Brain microvascular endothelial cell (primary cell): ENCODE results near the gene MBD4.

ENCODE experiments used
- DNase-seq: peaks from one replicate; pipeline ENCODE4 v3.0.0-alpha.2; 2020
- H3K27ac ChIP-seq: fragments of 250-450 bp; sonication (Bioruptor Pico); 2 replicates; pipeline ENCODE4 v1.5.1; 2020; ENCODE audit warnings: mild to moderate bottlenecking, moderate library complexity
- H3K27me3 ChIP-seq: fragments of 250-450 bp; sonication (Bioruptor Pico); replicated peaks from 2 replicates; pipeline ENCODE4 v1.5.1; 2020; ENCODE audit warnings: mild to moderate bottlenecking
- H3K36me3 ChIP-seq: fragments of 250-450 bp; sonication (Bioruptor Pico); replicated peaks from 2 replicates; pipeline ENCODE4 v1.5.1; 2020; ENCODE audit warnings: mild to moderate bottlenecking
- H3K4me3 ChIP-seq: 2 replicates; pipeline ENCODE4 v1.5.1; 2011; ENCODE audit warnings: low read depth, mild to moderate bottlenecking, control low read depth, low read length, moderate library complexity
- in situ Hi-C: cut with HindIII; loops from 2 replicates; pipeline ENCODE4 v1.10.0; 2017; ENCODE audit warnings: low sequenced_read_pairs, low pct_ligation_motif_present
- TF ChIP-seq, protein P1 (sequence below): IDR thresholded peaks from 2 replicates; pipeline ENCODE4 v1.5.1; 2011; ENCODE audit warnings: low read depth, mild to moderate bottlenecking, moderate library complexity, low read length, control low read depth, inconsistent platforms; ENCODE audit errors: missing control alignments

The MBD4 gene

DNA sequence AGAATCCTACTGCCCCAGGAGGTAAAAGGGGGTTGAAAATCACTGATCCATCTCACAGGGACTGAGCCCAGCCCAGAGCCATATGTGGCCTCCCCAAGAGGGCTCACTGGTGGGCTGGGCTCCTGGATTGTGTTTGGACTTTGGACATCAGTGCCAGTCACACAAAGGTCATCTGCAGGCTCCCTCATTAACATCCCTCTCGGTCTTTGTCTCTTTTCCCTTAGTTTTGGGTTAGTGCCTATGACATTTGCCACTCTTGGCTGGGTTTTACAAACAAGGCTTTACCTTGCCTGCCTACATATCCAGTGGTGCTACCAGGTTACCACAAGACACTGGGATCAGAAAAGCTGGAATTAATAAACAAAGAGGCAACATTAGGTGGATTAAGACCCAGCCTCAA, 28.2 kb upstream of the MBD4 start:
- TF ChIP-seq, protein P1, sequence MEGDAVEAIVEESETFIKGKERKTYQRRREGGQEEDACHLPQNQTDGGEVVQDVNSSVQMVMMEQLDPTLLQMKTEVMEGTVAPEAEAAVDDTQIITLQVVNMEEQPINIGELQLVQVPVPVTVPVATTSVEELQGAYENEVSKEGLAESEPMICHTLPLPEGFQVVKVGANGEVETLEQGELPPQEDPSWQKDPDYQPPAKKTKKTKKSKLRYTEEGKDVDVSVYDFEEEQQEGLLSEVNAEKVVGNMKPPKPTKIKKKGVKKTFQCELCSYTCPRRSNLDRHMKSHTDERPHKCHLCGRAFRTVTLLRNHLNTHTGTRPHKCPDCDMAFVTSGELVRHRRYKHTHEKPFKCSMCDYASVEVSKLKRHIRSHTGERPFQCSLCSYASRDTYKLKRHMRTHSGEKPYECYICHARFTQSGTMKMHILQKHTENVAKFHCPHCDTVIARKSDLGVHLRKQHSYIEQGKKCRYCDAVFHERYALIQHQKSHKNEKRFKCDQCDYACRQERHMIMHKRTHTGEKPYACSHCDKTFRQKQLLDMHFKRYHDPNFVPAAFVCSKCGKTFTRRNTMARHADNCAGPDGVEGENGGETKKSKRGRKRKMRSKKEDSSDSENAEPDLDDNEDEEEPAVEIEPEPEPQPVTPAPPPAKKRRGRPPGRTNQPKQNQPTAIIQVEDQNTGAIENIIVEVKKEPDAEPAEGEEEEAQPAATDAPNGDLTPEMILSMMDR = no peak
- no peak for DNase-seq
- in situ Hi-C loops = no loop called here
- Histone ChIP-seq H3K36me3 (no peaks in the 10 kb centered on the region), H3K4me3 (no peak overlapping the region), H3K27me3 (no peaks in the 10 kb centered on the region), H3K27ac (no peak overlapping the region)

DNA sequence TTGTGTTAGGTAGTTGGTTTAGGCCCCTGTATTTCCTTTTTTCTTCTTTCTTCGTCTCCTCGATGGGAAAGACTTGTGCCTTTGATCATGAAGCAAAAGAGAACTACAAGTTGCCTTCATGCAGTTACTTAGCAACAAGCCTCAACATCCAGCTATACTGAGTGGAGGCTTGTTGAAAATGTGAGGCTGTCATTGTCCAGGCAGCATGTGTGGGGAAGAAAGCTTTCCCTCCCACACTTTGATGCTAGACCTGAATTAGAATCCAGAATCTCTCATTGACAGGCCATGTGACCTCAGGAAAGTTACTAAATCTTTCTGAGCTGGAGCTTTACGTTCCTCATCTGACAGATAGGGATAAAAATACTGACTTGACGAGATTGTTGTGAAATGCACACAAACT, 24.0 kb upstream of the MBD4 start:
- no peaks in the 10 kb centered on the region for H3K27me3 ChIP-seq
- H3K36me3 ChIP-seq = no peaks in the 10 kb centered on the region
- DNase-seq = no peak
- TF ChIP-seq, protein P1 = no peak
- H3K4me3 ChIP-seq = no peak overlapping the region
- no peak overlapping the region for H3K27ac ChIP-seq
- in situ Hi-C loops = no loop called here

DNA sequence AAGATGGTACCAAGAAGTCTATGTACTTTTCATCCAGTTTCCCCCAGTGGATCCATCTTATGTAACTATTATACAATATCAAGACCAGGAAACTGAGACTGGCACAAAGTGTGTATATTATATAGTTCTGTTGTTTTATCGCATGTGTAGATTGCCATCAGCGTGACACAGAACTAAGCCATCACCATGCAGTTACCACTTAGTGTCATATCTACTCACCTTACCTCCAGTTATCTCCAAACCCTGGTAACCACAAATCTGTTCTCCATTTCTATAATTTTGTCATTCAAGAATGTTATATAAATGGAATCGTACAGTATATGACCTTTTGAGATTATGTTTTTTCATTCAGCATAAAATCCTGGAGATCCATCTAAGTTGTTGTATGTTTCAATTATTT, 23.3 kb upstream of the MBD4 start:
- Histone ChIP-seq H3K27me3 (no peaks in the 10 kb centered on the region), H3K4me3 (no peak overlapping the region), H3K27ac (no peak overlapping the region), H3K36me3 (no peaks in the 10 kb centered on the region)
- TF ChIP-seq, protein P1 = no peak
- in situ Hi-C loops = no loop called here
- DNase-seq = no peak

DNA sequence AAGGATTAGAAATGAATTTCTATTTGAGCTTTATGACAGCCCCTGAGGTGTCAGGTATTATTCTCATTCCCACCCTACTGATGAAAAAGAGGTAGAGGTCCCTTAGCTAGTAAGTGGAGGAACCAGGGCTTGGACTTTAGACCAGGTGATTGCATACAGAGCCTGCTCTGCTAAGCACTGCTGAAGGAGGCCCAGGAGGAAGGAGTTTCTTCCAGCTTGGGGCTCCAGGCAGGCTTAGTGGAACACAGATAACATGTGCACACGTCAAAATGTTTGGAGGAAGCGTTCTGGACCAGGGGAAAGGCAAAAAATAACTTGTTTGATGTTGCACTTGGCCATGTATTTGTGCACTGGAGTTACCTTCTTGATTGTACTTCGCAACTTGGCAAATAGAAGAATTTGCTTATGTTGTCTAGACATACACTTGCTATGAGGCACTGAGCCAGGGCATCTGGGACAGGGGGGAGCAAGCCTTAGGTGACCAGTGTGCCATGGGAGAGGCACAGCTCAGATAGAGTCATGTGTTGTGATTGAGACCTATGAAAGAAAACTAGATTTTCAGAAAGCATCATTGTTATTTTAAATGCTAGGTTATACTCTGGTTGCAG, 22.7 kb upstream of the MBD4 start:
- in situ Hi-C loops = no loop called here
- no peak for DNase-seq
- Histone ChIP-seq H3K27me3 (no peaks in the 10 kb centered on the region), H3K27ac (no peak overlapping the region), H3K4me3 (no peak overlapping the region), H3K36me3 (no peaks in the 10 kb centered on the region)
- TF ChIP-seq, protein P1 = no peak

DNA sequence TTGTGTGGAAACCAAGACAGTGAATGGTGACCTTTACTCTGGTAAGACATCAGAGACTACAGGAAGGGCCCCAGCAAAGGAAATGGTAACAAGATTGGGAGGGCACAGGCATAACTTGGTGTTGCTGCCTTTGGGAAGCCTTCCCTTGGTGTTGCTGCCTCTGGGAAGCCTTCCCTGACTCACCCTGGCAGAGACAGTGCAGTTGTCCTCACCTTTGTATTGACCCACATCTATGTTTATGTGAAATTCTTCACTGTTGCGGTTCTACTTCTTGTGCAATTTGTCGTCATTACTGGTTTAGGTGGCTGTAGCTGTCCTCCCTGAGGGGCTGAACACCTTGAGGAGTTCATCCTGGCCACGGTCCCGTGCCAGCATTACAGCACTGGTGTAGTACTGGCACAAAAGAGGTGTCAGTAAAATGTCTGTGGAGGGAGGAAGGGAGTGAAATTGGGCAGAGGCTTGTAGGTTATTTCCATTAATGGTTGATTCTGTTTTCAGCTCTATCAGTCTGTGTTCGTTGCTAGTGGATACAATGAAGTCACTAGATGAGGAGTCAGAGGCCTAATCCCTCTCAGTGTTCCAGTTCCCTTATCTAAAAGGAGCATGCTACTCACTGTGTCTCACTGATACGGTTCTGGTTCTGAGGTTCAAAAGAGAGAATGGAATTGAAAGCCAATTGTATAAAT, 21.9 kb upstream of the MBD4 start:
- Histone ChIP-seq H3K27me3 (no peaks in the 10 kb centered on the region), H3K4me3 (no peak overlapping the region), H3K27ac (no peak overlapping the region), H3K36me3 (no peaks in the 10 kb centered on the region)
- in situ Hi-C loops = no loop called here
- TF ChIP-seq, protein P1 = no peak
- DNase-seq = no peak

DNA sequence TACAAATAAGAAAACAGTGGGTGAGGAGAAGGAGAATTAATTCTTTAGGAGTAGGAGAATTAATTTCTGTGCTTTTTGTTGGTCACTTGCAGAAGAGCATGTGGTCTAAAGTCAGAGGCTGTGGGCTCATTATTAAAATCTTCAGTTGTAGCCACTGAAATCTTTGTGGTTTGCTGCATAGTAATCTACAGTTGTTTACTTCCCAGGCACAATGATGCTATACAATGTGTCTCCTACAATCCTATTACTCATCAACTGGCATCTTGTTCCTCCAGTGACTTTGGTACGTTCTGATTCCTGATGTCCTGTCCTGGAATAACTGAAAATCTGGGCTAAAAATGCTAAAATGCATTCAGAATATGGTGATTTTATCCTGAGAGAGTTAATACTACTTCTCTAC, 21.3 kb upstream of the MBD4 start:
- no peak overlapping the region for H3K4me3 ChIP-seq
- TF ChIP-seq, protein P1 = no peak
- H3K27ac ChIP-seq = no peak overlapping the region
- no peaks in the 10 kb centered on the region for H3K27me3 ChIP-seq
- in situ Hi-C loops = no loop called here
- H3K36me3 ChIP-seq = no peaks in the 10 kb centered on the region
- DNase-seq = peak; percentile 33
